H1 (cell line): ENCODE measurements around the gene PDZD8. TPM values are rescaled to one million over a fixed set of nuclear protein-coding genes. Genes with fewer than 3 reads are reported as not detected.

ENCODE experiments used
- CTCF ChIA-PET: fragments of 300-600 bp; sonication (Branson Sonifier 250); formaldehyde crosslinking; loops from one replicate; lab custom pipeline; 2021; ENCODE audit not compliant: partially characterized antibody; lab: Charles Lee
- POLR2A ChIA-PET: fragments of 300-600 bp; sonication (Branson Sonifier 250); formaldehyde crosslinking; loops from one replicate; lab custom pipeline; 2021; ENCODE audit warnings: inconsistent platforms; ENCODE audit not compliant: partially characterized antibody; lab: Charles Lee
- DNase-seq, 2 experiments: peaks; one replicate each; pipeline versions ENCODE4 v3.0.0 to v3.0.0-alpha.2; 2010 to 2022; ENCODE audit warnings: low spot score in 2 of 2, low read depth in 1 of 2, mixed read lengths in 1 of 2
- FAIRE-seq: peaks from 2 replicates; lab custom pipeline; 2011; peaks lifted over from hg19 to GRCh38; lab: Jason Lieb, UNC
- H2AFZ ChIP-seq: 2 replicates; pipeline ENCODE4 v1.8.1; 2012; ENCODE audit warnings: low read length, inconsistent platforms
- H2AK5ac ChIP-seq: 2 replicates; pipeline ENCODE4 v1.6.1; 2013; ENCODE audit warnings: low read depth, low read length
- H2BK120ac ChIP-seq: replicated peaks from 2 replicates; pipeline ENCODE3; 2013; ENCODE audit warnings: low read depth, low read length, inconsistent platforms
- H2BK12ac ChIP-seq: 2 replicates; pipeline ENCODE4 v1.6.1; 2013; ENCODE audit warnings: low read depth, low read length
- H2BK15ac ChIP-seq: 2 replicates; pipeline ENCODE4 v1.6.1; 2013; ENCODE audit warnings: low read length
- H2BK20ac ChIP-seq: 2 replicates; pipeline ENCODE4 v1.6.1; 2013; ENCODE audit warnings: low read length
- H2BK5ac ChIP-seq: 2 replicates; pipeline ENCODE4 v1.6.1; 2013; ENCODE audit warnings: low read depth, low read length
- H3K14ac ChIP-seq: 2 replicates; pipeline ENCODE4 v1.6.1; 2013; ENCODE audit warnings: inconsistent platforms; ENCODE audit not compliant: insufficient read length
- H3K18ac ChIP-seq: 2 replicates; pipeline ENCODE4 v1.6.1; 2013; ENCODE audit warnings: low read length; ENCODE audit errors: extremely low read depth
- H3K23ac ChIP-seq: 2 replicates; pipeline ENCODE4 v1.6.1; 2013; ENCODE audit warnings: inconsistent platforms; ENCODE audit not compliant: insufficient read length
- H3K23me2 ChIP-seq: 2 replicates; pipeline ENCODE4 v1.6.1; 2013; ENCODE audit warnings: low read depth, low read length
- H3K27ac ChIP-seq: 2 replicates; pipeline ENCODE4 v1.6.1; 2011; ENCODE audit warnings: low read depth, low read length, inconsistent platforms
- H3K27me3 ChIP-seq, 4 experiments: replicated peaks in 1 of 4; 1 replicate in 1 of 4; 2 replicates in 3 of 4; pipeline versions ENCODE4 v1.6.1 to v1.8.1; 2011 to 2013; ENCODE audit warnings: low read length in 3 of 4, mild to moderate bottlenecking in 3 of 4, inconsistent platforms in 2 of 4, mixed read lengths in 2 of 4, moderate library complexity in 1 of 4; ENCODE audit not compliant: control insufficient read depth in 3 of 4, insufficient read depth in 3 of 4; ENCODE audit errors: extremely low read depth in 1 of 4
- H3K36me3 ChIP-seq, 4 experiments: 2 replicates each; pipeline versions ENCODE4 v1.6.1 to v1.8.1; 2011 to 2013; ENCODE audit warnings: mild to moderate bottlenecking in 4 of 4, low read length in 3 of 4, moderate library complexity in 2 of 4, control low read depth in 1 of 4, inconsistent platforms in 1 of 4; ENCODE audit not compliant: insufficient read depth in 4 of 4, control insufficient read depth in 2 of 4
- H3K4ac ChIP-seq: replicated peaks from 2 replicates; pipeline ENCODE3; 2013; ENCODE audit warnings: low read length, low read depth, mixed read lengths, inconsistent platforms; ENCODE audit not compliant: insufficient read length
- H3K4me1 ChIP-seq, 4 experiments: replicated peaks in 1 of 4; 1 replicate in 1 of 4; 2 replicates in 3 of 4; pipeline versions ENCODE4 v1.6.1 to v1.8.1; 2011 to 2013; ENCODE audit warnings: low read length in 3 of 4, inconsistent platforms in 2 of 4, mixed read lengths in 1 of 4; ENCODE audit not compliant: insufficient read depth in 4 of 4, control insufficient read depth in 3 of 4
- H3K4me2 ChIP-seq, 2 experiments: 2 replicates each; pipeline versions ENCODE4 v1.6.1 to v1.8.1; 2011 to 2013; ENCODE audit warnings: low read depth in 2 of 2, low read length in 2 of 2, control low read depth in 1 of 2, inconsistent platforms in 1 of 2, mild to moderate bottlenecking in 1 of 2; ENCODE audit not compliant: insufficient read depth in 1 of 2
- H3K4me3 ChIP-seq, 4 experiments: fragments of 200-600, 300-600 bp in 1 of 4; sonication (generic), shearing (Covaris generic), sonication (Bioruptor Twin) in 1 of 4; 2 replicates each; pipeline versions ENCODE4 v1.5.1 to v1.8.1; 2011 to 2016; ENCODE audit warnings: low read length in 4 of 4, low read depth in 3 of 4, control low read depth in 2 of 4, inconsistent platforms in 2 of 4, mild to moderate bottlenecking in 2 of 4, mixed read lengths in 1 of 4, moderate library complexity in 1 of 4; ENCODE audit not compliant: insufficient read depth in 2 of 4; ENCODE audit errors: extremely low read depth in 1 of 4
- H3K56ac ChIP-seq: replicated peaks from 2 replicates; pipeline ENCODE3; 2013; ENCODE audit warnings: low read depth, mild to moderate bottlenecking, mixed read lengths, low read length, inconsistent platforms; ENCODE audit not compliant: insufficient read length
- H3K79me1 ChIP-seq: 2 replicates; pipeline ENCODE4 v1.6.1; 2013; ENCODE audit warnings: low read depth, low read length, control low read depth
- H3K79me2 ChIP-seq, 2 experiments: 2 replicates each; pipeline versions ENCODE4 v1.6.1 to v1.8.1; 2012 to 2013; ENCODE audit warnings: low read length in 2 of 2, mild to moderate bottlenecking in 2 of 2, inconsistent platforms in 1 of 2; ENCODE audit not compliant: insufficient read depth in 2 of 2, control insufficient read depth in 1 of 2
- H3K9ac ChIP-seq, 4 experiments: replicated peaks in 1 of 4; 1 replicate in 1 of 4; 2 replicates in 3 of 4; pipeline versions ENCODE4 v1.6.1 to v1.8.1; 2011 to 2013; ENCODE audit warnings: low read depth in 3 of 4, low read length in 3 of 4, control low read depth in 2 of 4, mild to moderate bottlenecking in 2 of 4, moderate library complexity in 2 of 4, inconsistent platforms in 1 of 4; ENCODE audit errors: extremely low read depth in 1 of 4
- H3K9me3 ChIP-seq, 2 experiments: 2 replicates each; pipeline versions ENCODE4 v1.6.1 to v1.8.1; 2012 to 2013; ENCODE audit warnings: mild to moderate bottlenecking in 2 of 2, moderate library complexity in 2 of 2, control low read depth in 1 of 2, inconsistent platforms in 1 of 2, low read depth in 1 of 2, low read length in 1 of 2, mixed read lengths in 1 of 2; ENCODE audit not compliant: insufficient read depth in 2 of 2
- H4K20me1 ChIP-seq, 2 experiments: replicated peaks in 1 of 2; 2 replicates each; pipeline versions ENCODE3 to v1.8.1; 2011 to 2013; ENCODE audit warnings: inconsistent platforms in 2 of 2, low read length in 2 of 2, mild to moderate bottlenecking in 1 of 2; ENCODE audit not compliant: insufficient read depth in 2 of 2, control insufficient read depth in 1 of 2
- H4K5ac ChIP-seq: 2 replicates; pipeline ENCODE4 v1.6.1; 2013; ENCODE audit warnings: low read length, low read depth, mixed read lengths, inconsistent platforms; ENCODE audit not compliant: insufficient read length
- H4K8ac ChIP-seq: 2 replicates; pipeline ENCODE4 v1.8.0; 2013; ENCODE audit warnings: mild to moderate bottlenecking, moderate library complexity, low read length, inconsistent platforms; ENCODE audit not compliant: insufficient read depth; ENCODE audit errors: extremely low read depth
- H4K91ac ChIP-seq: replicated peaks from 2 replicates; pipeline ENCODE3; 2013; ENCODE audit warnings: low read length, mixed read lengths, inconsistent platforms; ENCODE audit not compliant: insufficient read length
- BRCA1 ChIP-seq: IDR thresholded peaks from 2 replicates; pipeline ENCODE4 v1.6.1; 2012; ENCODE audit warnings: low read depth, low read length, improper control_type of control experiment
- CHD1 ChIP-seq: IDR thresholded peaks from 2 replicates; pipeline ENCODE4 v1.6.1; 2012; ENCODE audit warnings: low read depth, low read length, improper control_type of control experiment
- EZH2 ChIP-seq: fragments of 200-600 bp; sonication (generic); IDR thresholded peaks from 2 replicates; pipeline ENCODE4 v1.7.1; 2012; ENCODE audit warnings: low read depth, mild to moderate bottlenecking, moderate library complexity, low read length, inconsistent platforms; ENCODE audit not compliant: severe bottlenecking
- HDAC2 ChIP-seq, 2 experiments: fragments of 300-600 bp in 1 of 2; sonication (generic) in 1 of 2; IDR thresholded peaks; 2 replicates each; pipeline ENCODE4 v1.6.1; 2011 to 2012; ENCODE audit warnings: low read depth in 2 of 2, low read length in 2 of 2, mild to moderate bottlenecking in 2 of 2, moderate library complexity in 2 of 2, borderline replicate concordance in 1 of 2, inconsistent platforms in 1 of 2
- JUN ChIP-seq: IDR thresholded peaks from 2 replicates; pipeline ENCODE4 v1.6.1; 2011; ENCODE audit warnings: low read depth, mild to moderate bottlenecking, improper control_type of control experiment, low read length
- TAF7 ChIP-seq: optimal IDR thresholded peaks from 2 replicates; pipeline ENCODE3; 2011; ENCODE audit warnings: low read depth, mild to moderate bottlenecking, inconsistent platforms, low read length, moderate library complexity, borderline replicate concordance
- TEAD4 ChIP-seq: IDR thresholded peaks from 2 replicates; pipeline ENCODE4 v1.6.1; 2012; ENCODE audit warnings: low read depth, low read length, inconsistent platforms, mixed read lengths
- WGBS, 2 experiments: shearing (Covaris generic) in 1 of 2; methylation state at CpG; one replicate each; pipeline versions ENCODE4 v1.1.6 to v1.1.7; 2013 to 2015; ENCODE audit warnings: low lambda C conversion rate in 2 of 2, mixed read lengths in 2 of 2, inconsistent platforms in 1 of 2, low coverage in 1 of 2, missing lambda C conversion rate in 1 of 2; ENCODE audit not compliant: insufficient replicate concordance in 2 of 2, insufficient coverage in 1 of 2, insufficient read length in 1 of 2; ENCODE audit errors: extremely low coverage in 1 of 2, missing lambda C conversion rate in 1 of 2; 5-methylcytosine and 5-hydroxymethylcytosine counted together
- polyA plus RNA-seq, 7 experiments: library from polyadenylated mRNA; depleted of rRNA in 3 of 7; stranded (reverse) in 5 of 7; unstranded in 2 of 7; fragments of >200 nt in 5 of 7; fragments of 200-250 nt in 2 of 7; gene quantifications; 1 replicate in 5 of 7; 2 replicates in 1 of 7; 4 replicates in 1 of 7; pipeline versions ENCODE4 v1.2.1 to v1.2.3, GENCODE V29; 2011 to 2013; ENCODE audit warnings: missing spikeins in 2 of 7, mixed read lengths in 2 of 7
- total RNA-seq: library from RNA; stranded (reverse); fragmentation: NEBNext Ultra II Directional; extraction: Animal tissue kit (Norgen Biotek cat#: 25700); gene quantifications from 2 replicates; pipeline ENCODE4 v1.2.1, GENCODE V29; 2021
- TF ChIP-seq, protein P1 (sequence below): IDR thresholded peaks from 2 replicates; pipeline ENCODE4 v1.6.1; 2012; ENCODE audit warnings: inconsistent platforms

The PDZD8 gene
- total and polyA plus RNA-seq, 2 of the 8 experiments (the other 6 are each of a cell fraction or from before 2014, with no cell fraction given) = 10.9 to 50.1 TPM

DNA sequence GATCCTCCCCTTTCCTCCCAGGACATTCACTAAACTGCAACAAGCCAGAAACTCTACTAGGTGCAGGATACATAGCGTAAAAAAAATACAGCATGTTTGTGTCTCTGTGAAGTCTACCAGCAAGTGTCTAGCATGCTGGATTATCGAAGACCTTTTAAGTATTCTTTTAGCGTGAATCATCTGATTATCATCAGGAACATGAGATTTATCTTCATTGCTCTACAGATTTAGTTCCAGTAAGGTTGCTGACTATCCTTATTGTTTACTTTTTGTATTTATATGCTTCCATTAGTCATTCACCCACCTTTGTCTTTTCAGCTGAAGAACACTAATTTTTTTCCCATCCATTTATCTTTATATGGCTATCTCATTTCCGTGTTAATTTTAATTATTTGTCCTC, 62.8 kb downstream of the PDZD8 start:
- no peaks in the 10 kb centered on the region for H3K79me1 ChIP-seq
- H3K4me1 ChIP-seq = no peaks in the 10 kb centered on the region
- H4K5ac ChIP-seq = no peak overlapping the region
- no peaks in the 10 kb centered on the region for H3K27me3 ChIP-seq
- no peak overlapping the region for H3K4me3 ChIP-seq
- H2BK20ac ChIP-seq = no peak overlapping the region
- no peak overlapping the region for H3K56ac ChIP-seq
- H3K9me3 ChIP-seq = no peaks in the 10 kb centered on the region
- H4K8ac ChIP-seq = no peak overlapping the region
- H3K23me2 ChIP-seq = no peaks in the 10 kb centered on the region; the same call in 1 of the 2 replicates
- H2BK15ac ChIP-seq = no peak overlapping the region
- H3K79me2 ChIP-seq = no peaks in the 10 kb centered on the region
- 92% methylated on average over 4 of the region's 4 CpGs; no CpG with 5 or more reads in 1 of the 2 experiments for WGBS, 2 experiments
- H2AFZ ChIP-seq = no peak overlapping the region
- no peak overlapping the region for H3K27ac ChIP-seq
- H3K4ac ChIP-seq = no peak overlapping the region
- ChIA-PET POLR2A (no interaction called here), CTCF (interaction anchor here (0.5 to 1.2 kb wide), 2 partner anchors 7 to 166 kb away, joined by 3 to 5 read pairs; no protein-coding TSS in a partner anchor)
- DNase-seq (no peak), FAIRE-seq (no peak)
- H3K23ac ChIP-seq = no peak overlapping the region
- H2BK12ac ChIP-seq = no peak overlapping the region
- TF ChIP-seq TAF7 (no peak), BRCA1 (no peak), TEAD4 (no peak), CHD1 (no peak), EZH2 (no peak), JUN (no peak), HDAC2 (IDR thresholded peaks at IDR 0.05; ENCODE audit: borderline replicate concordance in 1 of 2, low read depth in 2 of 2, low read length in 2 of 2) (no peak)
- TF ChIP-seq, protein P1, sequence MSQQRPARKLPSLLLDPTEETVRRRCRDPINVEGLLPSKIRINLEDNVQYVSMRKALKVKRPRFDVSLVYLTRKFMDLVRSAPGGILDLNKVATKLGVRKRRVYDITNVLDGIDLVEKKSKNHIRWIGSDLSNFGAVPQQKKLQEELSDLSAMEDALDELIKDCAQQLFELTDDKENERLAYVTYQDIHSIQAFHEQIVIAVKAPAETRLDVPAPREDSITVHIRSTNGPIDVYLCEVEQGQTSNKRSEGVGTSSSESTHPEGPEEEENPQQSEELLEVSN = no peak
- H2AK5ac ChIP-seq = no peak overlapping the region
- no peak overlapping the region for H2BK5ac ChIP-seq
- H4K20me1 ChIP-seq = peaks cover 0 to 3% of the 10 kb centered on the region in 2 experiments
- no peak overlapping the region for H2BK120ac ChIP-seq
- H3K18ac ChIP-seq = no peak overlapping the region
- H3K36me3 ChIP-seq = no peaks in the 10 kb centered on the region
- no peak overlapping the region for H3K14ac ChIP-seq
- H3K4me2 ChIP-seq = no peak overlapping the region
- H3K9ac ChIP-seq = no peak overlapping the region
- H4K91ac ChIP-seq = no peak overlapping the region
